Cardiac muscle cell (in vitro differentiated cells and primary cell): ENCODE measurements around the gene CYBC1. TPM values are rescaled to one million over a fixed set of nuclear protein-coding genes. Genes with fewer than 3 reads are reported as not detected.

ENCODE experiments used
- DNase-seq, 2 donors: peaks; one replicate each; pipeline versions ENCODE4 v3.0.0 to v3.0.0-alpha.2; 2010 to 2017; ENCODE audit warnings: low read depth in 1 of 2, low spot score in 1 of 2
- H3K27ac ChIP-seq: fragments of 200-600 bp; sonication (generic); 2 replicates; pipeline ENCODE4 v1.5.1; 2016
- H3K27me3 ChIP-seq: fragments of 200-600 bp; sonication (generic); 2 replicates; pipeline ENCODE4 v1.6.0; 2016; ENCODE audit warnings: control low read depth
- H3K36me3 ChIP-seq: fragments of 200-600 bp; sonication (generic); 2 replicates; pipeline ENCODE4 v1.5.1; 2016; ENCODE audit warnings: control low read depth
- H3K4me1 ChIP-seq: fragments of 200-600 bp; sonication (generic); 2 replicates; pipeline ENCODE4 v1.8.1; 2017; ENCODE audit warnings: low read depth, mild to moderate bottlenecking, mixed run types
- H3K4me3 ChIP-seq: fragments of 200-600 bp; sonication (generic); 2 replicates; pipeline ENCODE4 v1.5.1; 2016; ENCODE audit warnings: mild to moderate bottlenecking
- H3K9me3 ChIP-seq: fragments of 200-600 bp; sonication (generic); 2 replicates; pipeline ENCODE4 v1.5.1; 2017; ENCODE audit warnings: low read depth, mild to moderate bottlenecking, control low read depth
- polyA plus RNA-seq: library from polyadenylated mRNA; unstranded; fragments of >200 nt; fragmentation: Nextera tagmentation; extraction: Ambion mirVana; gene quantifications from 2 replicates; pipeline ENCODE4 v1.2.1, GENCODE V29; 2016
- total RNA-seq: library from RNA; depleted of rRNA; stranded (reverse); fragments of >200 nt; gene quantifications from 2 replicates; pipeline ENCODE4 v1.2.3, GENCODE V29; 2016
- TF ChIP-seq, protein P1 (sequence below): IDR thresholded peaks from 2 replicates; pipeline ENCODE4 v1.5.1; 2012; ENCODE audit warnings: low read depth, mild to moderate bottlenecking, low read length

Gene CYBC1
- total and polyA plus RNA-seq, 2 experiments from 2014 or later = 52.7 to 71.3 TPM

- TF ChIP-seq, protein P1, sequence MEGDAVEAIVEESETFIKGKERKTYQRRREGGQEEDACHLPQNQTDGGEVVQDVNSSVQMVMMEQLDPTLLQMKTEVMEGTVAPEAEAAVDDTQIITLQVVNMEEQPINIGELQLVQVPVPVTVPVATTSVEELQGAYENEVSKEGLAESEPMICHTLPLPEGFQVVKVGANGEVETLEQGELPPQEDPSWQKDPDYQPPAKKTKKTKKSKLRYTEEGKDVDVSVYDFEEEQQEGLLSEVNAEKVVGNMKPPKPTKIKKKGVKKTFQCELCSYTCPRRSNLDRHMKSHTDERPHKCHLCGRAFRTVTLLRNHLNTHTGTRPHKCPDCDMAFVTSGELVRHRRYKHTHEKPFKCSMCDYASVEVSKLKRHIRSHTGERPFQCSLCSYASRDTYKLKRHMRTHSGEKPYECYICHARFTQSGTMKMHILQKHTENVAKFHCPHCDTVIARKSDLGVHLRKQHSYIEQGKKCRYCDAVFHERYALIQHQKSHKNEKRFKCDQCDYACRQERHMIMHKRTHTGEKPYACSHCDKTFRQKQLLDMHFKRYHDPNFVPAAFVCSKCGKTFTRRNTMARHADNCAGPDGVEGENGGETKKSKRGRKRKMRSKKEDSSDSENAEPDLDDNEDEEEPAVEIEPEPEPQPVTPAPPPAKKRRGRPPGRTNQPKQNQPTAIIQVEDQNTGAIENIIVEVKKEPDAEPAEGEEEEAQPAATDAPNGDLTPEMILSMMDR = no peak
- H3K36me3 ChIP-seq = no peaks in the 10 kb centered on the region
- no peak overlapping the region for H3K4me3 ChIP-seq
- H3K27me3 ChIP-seq = no peaks in the 10 kb centered on the region
- DNase-seq = no peak
- no peaks in the 10 kb centered on the region for H3K9me3 ChIP-seq
- H3K4me1 ChIP-seq = no peaks in the 10 kb centered on the region
- H3K27ac ChIP-seq = no peak overlapping the region
Observed at GRCh38 chr17:82406131-82406671, 44.4 kb downstream of the CYBC1 start.

DNA sequence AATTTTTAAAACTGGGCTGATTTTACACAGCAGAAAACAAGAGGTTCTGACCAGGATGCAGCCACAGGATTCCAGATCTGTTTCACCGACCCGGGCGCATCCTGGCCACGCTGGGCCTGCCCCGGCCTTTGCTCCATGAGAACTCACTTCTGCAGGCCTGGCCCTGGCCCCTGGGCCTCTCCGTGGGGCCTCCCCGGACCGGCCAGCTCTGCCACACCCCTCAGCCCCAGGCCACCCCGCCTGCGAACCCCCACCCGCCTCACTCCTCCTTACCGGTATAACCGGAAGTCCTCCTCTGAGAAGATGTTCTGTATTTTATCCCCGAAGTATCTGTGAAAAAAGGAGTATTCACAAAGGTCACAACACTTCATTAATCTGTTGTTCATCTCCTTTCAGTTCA, 45.5 kb downstream of the CYBC1 start:
- TF ChIP-seq, protein P1 = no peak
- no peak overlapping the region for H3K27ac ChIP-seq
- no peaks in the 10 kb centered on the region for H3K27me3 ChIP-seq
- no peak overlapping the region for H3K4me3 ChIP-seq
- H3K4me1 ChIP-seq = no peaks in the 10 kb centered on the region
- H3K9me3 ChIP-seq = no peaks in the 10 kb centered on the region
- no peak for DNase-seq
- H3K36me3 ChIP-seq = no peaks in the 10 kb centered on the region

- no peaks in the 10 kb centered on the region for H3K4me1 ChIP-seq
- no peak for DNase-seq
- no peaks in the 10 kb centered on the region for H3K9me3 ChIP-seq
- no peaks in the 10 kb centered on the region for H3K27me3 ChIP-seq
- H3K27ac ChIP-seq = no peak overlapping the region
- H3K36me3 ChIP-seq = no peaks in the 10 kb centered on the region
- no peak overlapping the region for H3K4me3 ChIP-seq
- TF ChIP-seq, protein P1 = no peak
Observed at GRCh38 chr17:82403662-82404660, 46.6 kb downstream of the CYBC1 start.

DNA sequence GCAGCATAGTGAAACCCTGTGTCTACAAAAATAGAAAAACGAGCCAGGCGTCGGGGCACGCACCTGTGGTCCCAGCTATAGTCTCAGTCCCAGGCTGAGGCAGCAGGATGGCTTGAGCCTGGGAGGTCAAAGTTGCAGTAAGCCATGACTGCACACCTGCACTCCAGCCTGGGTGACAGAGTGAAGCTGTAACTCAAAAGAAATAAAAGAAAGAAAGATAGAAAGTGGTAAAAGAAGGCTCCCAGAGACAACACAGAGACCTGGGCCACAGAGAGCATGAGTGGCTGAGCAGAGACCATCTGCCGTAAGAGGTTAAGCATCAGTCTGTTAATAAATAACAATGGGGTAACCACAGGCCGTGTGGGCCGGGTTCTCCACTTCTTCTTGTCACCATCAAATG, 47.7 kb downstream of the CYBC1 start:
- Histone ChIP-seq H3K27me3 (no peaks in the 10 kb centered on the region), H3K4me3 (no peak overlapping the region), H3K4me1 (peaks cover under 1% of the 10 kb centered on the region), H3K27ac (no peak overlapping the region), H3K36me3 (no peaks in the 10 kb centered on the region), H3K9me3 (no peaks in the 10 kb centered on the region)
- no peak for DNase-seq
- TF ChIP-seq, protein P1 = no peak

GRCh38 chr17:82400830-82401229, 49.7 kb downstream of the CYBC1 start:
- Histone ChIP-seq H3K9me3 (no peaks in the 10 kb centered on the region), H3K27ac (no peak overlapping the region), H3K4me1 (peaks cover 5% of the 10 kb centered on the region), H3K36me3 (no peaks in the 10 kb centered on the region), H3K27me3 (no peaks in the 10 kb centered on the region), H3K4me3 (no peak overlapping the region)
- no peak for DNase-seq
- TF ChIP-seq, protein P1 = no peak
